Fibroblast of lung (primary cell): ENCODE results near the gene NR6A1. TPM values are rescaled to one million over a fixed set of nuclear protein-coding genes. Genes with fewer than 3 reads are reported as not detected.

Source experiments
- DNase-seq, 2 donors: peaks; one replicate each; pipeline versions ENCODE4 v3.0.0 to v3.0.0-alpha.2; 2010; ENCODE audit warnings: low read depth in 2 of 2
- H2AFZ ChIP-seq: 2 replicates; pipeline ENCODE4 v1.5.1; 2012; ENCODE audit warnings: low read length, control low read depth, inconsistent platforms
- H3K27ac ChIP-seq: 2 replicates; pipeline ENCODE4 v1.5.1; 2011; ENCODE audit warnings: low read length, control low read depth; ENCODE audit not compliant: insufficient read depth
- H3K27me3 ChIP-seq: 2 replicates; pipeline ENCODE4 v1.5.1; 2011; ENCODE audit warnings: mild to moderate bottlenecking, low read length; ENCODE audit not compliant: control insufficient read depth, insufficient read depth
- H3K36me3 ChIP-seq: 2 replicates; pipeline ENCODE4 v1.5.1; 2011; ENCODE audit warnings: low read length; ENCODE audit not compliant: control insufficient read depth, insufficient read depth
- H3K4me1 ChIP-seq: 2 replicates; pipeline ENCODE4 v1.5.1; 2011; ENCODE audit warnings: low read length; ENCODE audit not compliant: control insufficient read depth, insufficient read depth; ENCODE audit errors: extremely low read depth
- H3K4me2 ChIP-seq: 2 replicates; pipeline ENCODE4 v1.5.1; 2011; ENCODE audit warnings: low read length, control low read depth; ENCODE audit not compliant: insufficient read depth; ENCODE audit errors: extremely low read depth
- H3K4me3 ChIP-seq, 4 experiments: fragments of 200-600 bp in 1 of 4; sonication (generic) in 1 of 4; replicated peaks in 1 of 4; 2 replicates each; pipeline ENCODE4 v1.5.1; 2011 to 2016; ENCODE audit warnings: low read length in 4 of 4, low read depth in 3 of 4, mild to moderate bottlenecking in 3 of 4, control low read depth in 2 of 4, inconsistent platforms in 1 of 4, mixed read lengths in 1 of 4; ENCODE audit not compliant: insufficient read depth in 1 of 4; ENCODE audit errors: control extremely low read depth in 1 of 4
- H3K79me2 ChIP-seq: 2 replicates; pipeline ENCODE4 v1.5.1; 2012; ENCODE audit warnings: mild to moderate bottlenecking, low read length, inconsistent platforms; ENCODE audit not compliant: control insufficient read depth, insufficient read depth
- H3K9ac ChIP-seq: 2 replicates; pipeline ENCODE4 v1.5.1; 2011; ENCODE audit warnings: mild to moderate bottlenecking, low read length, control low read depth; ENCODE audit not compliant: insufficient read depth
- H3K9me3 ChIP-seq: 2 replicates; pipeline ENCODE4 v1.5.1; 2012; ENCODE audit warnings: low read depth, low read length; ENCODE audit not compliant: control insufficient read depth, insufficient read depth
- H4K20me1 ChIP-seq: 2 replicates; pipeline ENCODE4 v1.5.1; 2011; ENCODE audit warnings: low read length; ENCODE audit not compliant: control insufficient read depth, insufficient read depth; ENCODE audit errors: extremely low read depth
- EZH2 ChIP-seq: IDR thresholded peaks from 2 replicates; pipeline ENCODE4 v1.5.1; 2012; ENCODE audit warnings: low read length, control low read depth, mild to moderate bottlenecking; ENCODE audit errors: missing control alignments
- polyA plus RNA-seq, 2 donors: library from polyadenylated mRNA; depleted of rRNA in 1 of 2; stranded (reverse) in 1 of 2; unstranded in 1 of 2; fragments of >200 nt; gene quantifications; 2 replicates each; pipeline ENCODE4 v1.2.1, GENCODE V29; 2011 to 2012; ENCODE audit warnings: missing spikeins in 1 of 2
- total RNA-seq: library from RNA; depleted of rRNA; stranded (reverse); fragments of >200 nt; gene quantifications from 2 replicates; pipeline ENCODE4 v1.2.1, GENCODE V29; 2014
- TF ChIP-seq, protein P1 (sequence below), 2 donors: IDR thresholded peaks in 1 of 2; conservative IDR thresholded peaks in 1 of 2; 1 replicate in 1 of 2; 2 replicates in 1 of 2; pipeline ENCODE4 v1.5.1; 2011 to 2012; ENCODE audit warnings: low read length in 2 of 2, control low read depth in 1 of 2, inconsistent platforms in 1 of 2, low read depth in 1 of 2, mild to moderate bottlenecking in 1 of 2

The NR6A1 gene
- total and polyA plus RNA-seq, 2 donors (not counting 1 experiment from before 2014, with no cell fraction given) = 0.07 to 0.50 TPM

DNA sequence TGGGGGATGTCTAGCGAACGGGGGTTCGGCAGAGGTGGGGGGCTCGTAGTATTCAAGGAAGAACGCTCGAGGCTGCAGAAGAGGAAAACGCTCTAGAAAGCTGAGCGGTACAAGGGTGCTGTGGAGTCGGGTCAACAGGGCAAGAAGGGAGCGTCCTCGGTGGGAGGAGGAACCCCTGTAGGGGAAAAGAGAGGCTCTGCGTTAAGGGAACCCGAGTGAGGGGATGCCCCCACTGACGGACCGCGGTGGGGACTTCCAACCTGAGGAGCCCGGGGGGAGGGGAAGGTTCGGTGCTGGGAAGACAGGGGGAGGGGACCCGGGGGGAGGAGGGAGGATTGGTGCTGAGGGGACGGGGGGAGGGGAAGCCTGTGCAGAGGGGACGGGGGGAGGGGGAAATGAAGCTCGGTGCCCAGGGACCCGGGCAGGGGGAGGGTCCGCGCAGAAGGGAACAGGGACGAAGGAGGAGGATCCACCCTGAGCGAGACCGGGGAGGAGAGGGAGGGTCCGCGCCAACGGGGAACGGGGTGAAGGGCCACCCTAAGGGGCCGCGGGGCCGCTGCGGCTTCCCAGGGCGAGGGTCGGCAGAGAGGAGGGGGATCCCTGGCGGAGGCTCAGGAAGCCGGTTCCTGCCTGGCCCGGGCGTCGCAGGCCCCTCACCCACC, 621 bp downstream of the NR6A1 start:
- peaks cover 5% of the 10 kb centered on the region for H3K4me1 ChIP-seq
- peak overlapping the region; percentile 90 for H3K4me2 ChIP-seq
- H2AFZ ChIP-seq = peak overlapping the region; percentile 49
- H3K9ac ChIP-seq = peak overlapping the region; percentile 24
- no peak for DNase-seq
- TF ChIP-seq, protein P1, sequence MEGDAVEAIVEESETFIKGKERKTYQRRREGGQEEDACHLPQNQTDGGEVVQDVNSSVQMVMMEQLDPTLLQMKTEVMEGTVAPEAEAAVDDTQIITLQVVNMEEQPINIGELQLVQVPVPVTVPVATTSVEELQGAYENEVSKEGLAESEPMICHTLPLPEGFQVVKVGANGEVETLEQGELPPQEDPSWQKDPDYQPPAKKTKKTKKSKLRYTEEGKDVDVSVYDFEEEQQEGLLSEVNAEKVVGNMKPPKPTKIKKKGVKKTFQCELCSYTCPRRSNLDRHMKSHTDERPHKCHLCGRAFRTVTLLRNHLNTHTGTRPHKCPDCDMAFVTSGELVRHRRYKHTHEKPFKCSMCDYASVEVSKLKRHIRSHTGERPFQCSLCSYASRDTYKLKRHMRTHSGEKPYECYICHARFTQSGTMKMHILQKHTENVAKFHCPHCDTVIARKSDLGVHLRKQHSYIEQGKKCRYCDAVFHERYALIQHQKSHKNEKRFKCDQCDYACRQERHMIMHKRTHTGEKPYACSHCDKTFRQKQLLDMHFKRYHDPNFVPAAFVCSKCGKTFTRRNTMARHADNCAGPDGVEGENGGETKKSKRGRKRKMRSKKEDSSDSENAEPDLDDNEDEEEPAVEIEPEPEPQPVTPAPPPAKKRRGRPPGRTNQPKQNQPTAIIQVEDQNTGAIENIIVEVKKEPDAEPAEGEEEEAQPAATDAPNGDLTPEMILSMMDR (conservative IDR thresholded peaks at IDR 0.05 in 1 of 2, IDR thresholded peaks at IDR 0.05 in 1 of 2; ENCODE audit: low read depth in 1 of 2, low read length in 2 of 2) = no peak
- no peak for TF ChIP-seq EZH2
- H3K4me3 ChIP-seq = peak overlapping the region; percentile 54 to 73 (median 60)
- H3K36me3 ChIP-seq = no peaks in the 10 kb centered on the region
- no peak overlapping the region for H3K27ac ChIP-seq
- no peaks in the 10 kb centered on the region for H3K79me2 ChIP-seq
- H3K9me3 ChIP-seq = no peaks in the 10 kb centered on the region
- no peaks in the 10 kb centered on the region for H4K20me1 ChIP-seq
- H3K27me3 ChIP-seq = peaks cover 36% of the 10 kb centered on the region

DNA sequence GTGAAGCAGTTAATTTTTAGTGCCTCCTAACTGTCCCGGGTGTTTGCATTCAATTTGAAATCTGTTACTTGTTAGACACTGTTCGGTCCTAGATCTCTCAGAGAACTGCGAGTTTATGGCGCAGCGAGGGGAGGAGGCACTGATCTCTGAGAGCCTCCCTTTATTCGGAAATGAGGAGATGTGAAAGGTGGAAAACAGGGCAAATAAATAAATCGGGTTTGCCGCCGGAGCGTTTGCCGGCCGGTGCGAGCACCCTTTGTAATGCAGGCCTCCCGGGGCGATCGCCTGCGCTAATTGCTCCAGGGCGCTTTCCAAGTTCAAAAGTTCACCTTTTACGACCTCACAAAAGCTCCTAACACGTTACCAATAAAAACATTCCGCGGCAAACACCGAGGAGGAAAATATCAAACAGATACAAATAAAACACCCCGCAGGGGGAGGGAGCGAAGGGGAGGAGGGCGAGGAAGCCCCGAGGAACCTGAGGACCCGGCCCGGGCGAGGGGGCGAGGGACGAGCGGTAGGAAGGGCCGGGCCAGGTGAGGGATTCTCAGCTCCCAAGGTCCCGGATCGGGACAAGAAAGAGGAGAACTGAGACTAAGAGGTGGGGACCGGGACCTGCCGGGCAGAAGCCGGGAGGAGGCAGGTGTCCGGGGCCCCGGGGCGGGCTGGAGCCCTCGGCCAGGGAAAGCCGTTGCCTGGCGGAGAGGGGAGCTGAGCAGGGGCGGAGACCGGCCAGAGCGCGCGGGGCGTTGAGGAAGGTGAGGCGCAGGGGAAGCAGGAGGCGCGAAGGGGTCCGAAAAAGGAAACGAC, 1.4 kb downstream of the NR6A1 start:
- peaks cover 36% of the 10 kb centered on the region for H3K27me3 ChIP-seq
- H3K9ac ChIP-seq = no peak overlapping the region
- no peak overlapping the region for H2AFZ ChIP-seq

More for the DNA sequence above, 1.4 kb downstream of the NR6A1 start:
- TF ChIP-seq, protein P1 (conservative IDR thresholded peaks at IDR 0.05 in 1 of 2, IDR thresholded peaks at IDR 0.05 in 1 of 2; ENCODE audit: low read depth in 1 of 2, low read length in 2 of 2) = no peak
- peak; percentile 94 for TF ChIP-seq EZH2
- peaks cover 5% of the 10 kb centered on the region for H3K4me1 ChIP-seq
- H3K9me3 ChIP-seq = no peaks in the 10 kb centered on the region
- H3K27ac ChIP-seq = no peak overlapping the region
- no peaks in the 10 kb centered on the region for H4K20me1 ChIP-seq
- peak overlapping the region; percentile 48 for H3K4me2 ChIP-seq
- no peaks in the 10 kb centered on the region for H3K36me3 ChIP-seq
- peak in 1 of 2 donors; percentile 39 for DNase-seq
- peak overlapping the region in 2 of 4 experiments; percentile 38 to 39 for H3K4me3 ChIP-seq
- no peaks in the 10 kb centered on the region for H3K79me2 ChIP-seq
